PC-3 (cell line): Measurements from ENCODE around the gene MED15.

Source experiments
- CTCF ChIP-seq: fragments of 300-600 bp; sonication (generic); conservative IDR thresholded peaks from 2 replicates; pipeline ENCODE4 v1.5.1; 2017; ENCODE audit warnings: antibody characterized with exemption, low read depth, mild to moderate bottlenecking, low read length
- EZH2 ChIP-seq: fragments of 300-600 bp; sonication (generic); IDR thresholded peaks from one replicate; pipeline ENCODE4 v1.6.1; 2017; ENCODE audit warnings: antibody characterized with exemption, mild to moderate bottlenecking, low read length; ENCODE audit not compliant: unreplicated experiment
- EZH2phosphoT487 ChIP-seq: fragments of 300-600 bp; sonication (generic); IDR thresholded peaks from 2 replicates; pipeline ENCODE4 v1.6.1; 2018; ENCODE audit warnings: mild to moderate bottlenecking, antibody characterized with exemption, low read length, borderline replicate concordance

DNA sequence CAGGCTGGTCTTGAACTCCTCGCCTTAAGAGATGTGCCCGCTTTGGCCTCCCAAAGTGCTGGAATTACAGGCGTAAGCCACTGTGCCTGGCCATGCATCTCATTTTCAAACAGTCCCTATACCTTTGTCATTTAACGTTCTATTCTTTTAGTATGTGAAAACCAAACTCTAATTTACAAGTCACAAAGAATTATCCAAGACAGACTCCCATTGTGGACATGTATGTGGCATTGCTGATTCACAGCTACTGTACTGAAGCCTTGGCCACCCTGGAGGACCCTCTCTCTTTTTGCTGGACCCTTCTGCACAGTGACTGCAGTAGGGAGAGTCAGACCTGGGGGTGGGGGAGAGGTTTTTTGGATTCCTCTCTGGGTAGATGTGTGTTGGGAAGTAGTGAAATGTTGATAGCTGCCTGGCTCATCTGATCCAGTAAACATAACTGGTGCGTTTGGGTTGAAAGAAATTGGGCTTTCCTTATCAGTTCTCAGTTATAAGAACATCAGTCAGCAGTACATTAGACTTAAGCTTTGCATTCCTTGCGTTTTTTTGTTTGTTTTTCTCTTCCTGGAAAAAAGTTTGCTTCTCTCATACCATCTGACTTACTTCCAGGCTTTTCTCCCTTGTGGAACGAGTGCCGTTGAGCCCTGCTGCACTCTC lies 65.9 kb downstream of the MED15 start:
- no peak for TF ChIP-seq EZH2phosphoT487
- no peak for TF ChIP-seq CTCF
- TF ChIP-seq EZH2, result no peak
